Neural progenitor cell (in vitro differentiated cells): ENCODE measurements around the gene OAS2. TPM values are rescaled to one million over a fixed set of nuclear protein-coding genes. Genes with fewer than 3 reads are reported as not detected.

ENCODE experiments used
- DNase-seq: peaks from one replicate; pipeline ENCODE4 v3.0.0-alpha.2; 2016; ENCODE audit warnings: low spot score
- H2AFZ ChIP-seq: fragments of 200-600 bp; sonication (generic); replicated peaks from 2 replicates; pipeline ENCODE4 v1.6.1; 2016; ENCODE audit warnings: antibody characterized with exemption
- H3F3A ChIP-seq: fragments of 200-600 bp; sonication (generic); 2 replicates; pipeline ENCODE4 v1.6.1; 2016; ENCODE audit warnings: antibody characterized with exemption, low read depth
- H3K27ac ChIP-seq: fragments of 200-600 bp; sonication (generic); 2 replicates; pipeline ENCODE4 v1.5.1; 2016; ENCODE audit warnings: mild to moderate bottlenecking
- H3K27me3 ChIP-seq: fragments of 200-600 bp; sonication (generic); 2 replicates; pipeline ENCODE4 v1.6.1; 2016; ENCODE audit warnings: mild to moderate bottlenecking, moderate library complexity
- H3K36me3 ChIP-seq: fragments of 200-600 bp; sonication (generic); 2 replicates; pipeline ENCODE4 v1.5.1; 2016
- H3K4me1 ChIP-seq: fragments of 200-600 bp; sonication (generic); 2 replicates; pipeline ENCODE4 v1.6.1; 2016; ENCODE audit warnings: mixed run types
- H3K4me2 ChIP-seq: fragments of 200-600 bp; sonication (generic); 2 replicates; pipeline ENCODE4 v1.6.1; 2016
- H3K4me3 ChIP-seq: fragments of 200-600 bp; sonication (generic); 2 replicates; pipeline ENCODE4 v1.5.1; 2016
- H3K79me2 ChIP-seq: fragments of 200-600 bp; sonication (generic); 2 replicates; pipeline ENCODE4 v1.6.1; 2016; ENCODE audit warnings: low read depth
- H3K9ac ChIP-seq: fragments of 200-600 bp; sonication (generic); 2 replicates; pipeline ENCODE4 v1.6.1; 2016
- H3K9me3 ChIP-seq: fragments of 200-600 bp; sonication (generic); 2 replicates; pipeline ENCODE4 v1.5.1; 2016; ENCODE audit warnings: low read depth
- H4K20me1 ChIP-seq: fragments of 200-600 bp; sonication (generic); 2 replicates; pipeline ENCODE4 v1.6.1; 2016; ENCODE audit warnings: low read depth
- H3K27ac Mint-ChIP-seq: 3 replicates; pipeline ENCODE4 v1.8.0; 2021; ENCODE audit warnings: mixed read lengths
- H3K27me3 Mint-ChIP-seq: 2 replicates; pipeline ENCODE4 v1.8.0; 2022; ENCODE audit warnings: low read depth, mild to moderate bottlenecking, inconsistent platforms, moderate library complexity, mixed read lengths; ENCODE audit not compliant: insufficient read depth
- H3K36me3 Mint-ChIP-seq: 3 replicates; pipeline ENCODE4 v1.8.0; 2021; ENCODE audit warnings: mixed read lengths
- H3K4me1 Mint-ChIP-seq: 3 replicates; pipeline ENCODE4 v1.8.0; 2021; ENCODE audit warnings: mixed read lengths
- H3K4me3 Mint-ChIP-seq: 3 replicates; pipeline ENCODE4 v1.8.0; 2021; ENCODE audit warnings: mild to moderate bottlenecking, moderate library complexity, mixed read lengths
- H3K9me3 Mint-ChIP-seq: 3 replicates; pipeline ENCODE4 v1.8.0; 2020; ENCODE audit warnings: mixed read lengths
- CTCF ChIP-seq: fragments of 200-600 bp; sonication (generic); IDR thresholded peaks from 2 replicates; pipeline ENCODE4 v1.5.1; 2017; ENCODE audit warnings: antibody characterized with exemption, mild to moderate bottlenecking
- EZH2 ChIP-seq: fragments of 200-600 bp; sonication (generic); IDR thresholded peaks from 2 replicates; pipeline ENCODE4 v1.6.1; 2017; ENCODE audit warnings: antibody characterized with exemption, mild to moderate bottlenecking, moderate library complexity
- EZH2phosphoT487 ChIP-seq: fragments of 200-600 bp; sonication (generic); IDR thresholded peaks from 2 replicates; pipeline ENCODE4 v1.6.1; 2017; ENCODE audit warnings: antibody characterized with exemption
- total RNA-seq: library from RNA; depleted of rRNA; stranded (reverse); fragments of >200 nt; gene quantifications from 2 replicates; pipeline ENCODE4 v1.2.3, GENCODE V29; 2015; ENCODE audit warnings: low replicate concordance

Gene OAS2
- total RNA-seq, 1 donor from 2014 or later, result not detected

GRCh38 chr12:112971248-112971647 is 7.1 kb upstream of the OAS2 start:
- H3K9me3 ChIP-seq, result no peaks in the 10 kb centered on the region
- H3K4me2 ChIP-seq, result no peak overlapping the region
- H3K36me3 Mint-ChIP-seq, result no peaks in the 10 kb centered on the region
- H2AFZ ChIP-seq, result no peak overlapping the region
- no peaks in the 10 kb centered on the region for H3K36me3 ChIP-seq
- H3K27me3 ChIP-seq, result no peaks in the 10 kb centered on the region
- H3K79me2 ChIP-seq, result no peaks in the 10 kb centered on the region
- DNase-seq, result no peak
- H3K27me3 Mint-ChIP-seq, result no peaks in the 10 kb centered on the region
- no peaks in the 10 kb centered on the region for H3K9me3 Mint-ChIP-seq
- no peak overlapping the region for H3K27ac ChIP-seq
- H3K4me1 ChIP-seq, result no peaks in the 10 kb centered on the region
- no peak overlapping the region for H3K4me3 ChIP-seq
- no peaks in the 10 kb centered on the region for H3K4me1 Mint-ChIP-seq
- H3K9ac ChIP-seq, result no peak overlapping the region
- TF ChIP-seq CTCF (no peak), EZH2phosphoT487 (no peak), EZH2 (no peak)
- H3K27ac Mint-ChIP-seq, result no peak overlapping the region
- no peak overlapping the region for H3K4me3 Mint-ChIP-seq
- H4K20me1 ChIP-seq, result no peaks in the 10 kb centered on the region
- H3F3A ChIP-seq, result no peaks in the 10 kb centered on the region

- DNase-seq, result no peak
- Mint-ChIP-seq H3K9me3 (no peaks in the 10 kb centered on the region), H3K36me3 (no peaks in the 10 kb centered on the region), H3K4me3 (no peak overlapping the region), H3K27ac (no peak overlapping the region), H3K27me3 (no peaks in the 10 kb centered on the region), H3K4me1 (no peaks in the 10 kb centered on the region)
- peaks cover 3% of the 10 kb centered on the region for H3K4me1 ChIP-seq
- H3K4me2 ChIP-seq, result no peak overlapping the region
- H3K27me3 ChIP-seq, result no peaks in the 10 kb centered on the region
- H3K36me3 ChIP-seq, result no peaks in the 10 kb centered on the region
- H3K9ac ChIP-seq, result no peak overlapping the region
- no peak overlapping the region for H2AFZ ChIP-seq
- H4K20me1 ChIP-seq, result no peaks in the 10 kb centered on the region
- H3K79me2 ChIP-seq, result no peaks in the 10 kb centered on the region
- peaks cover 1% of the 10 kb centered on the region for H3F3A ChIP-seq
- no peaks in the 10 kb centered on the region for H3K9me3 ChIP-seq
- no peak for TF ChIP-seq CTCF
- TF ChIP-seq EZH2, result no peak
- no peak overlapping the region for H3K27ac ChIP-seq
- H3K4me3 ChIP-seq, result no peak overlapping the region
Measured at GRCh38 chr12:112973011-112973735, 5.1 kb upstream of the OAS2 start.

- H3K9ac ChIP-seq, result no peak overlapping the region
- no peak for TF ChIP-seq EZH2phosphoT487
- no peak for TF ChIP-seq EZH2
- no peaks in the 10 kb centered on the region for H3K27me3 ChIP-seq
- Mint-ChIP-seq H3K4me1 (no peaks in the 10 kb centered on the region), H3K27ac (no peak overlapping the region), H3K9me3 (no peaks in the 10 kb centered on the region), H3K4me3 (no peak overlapping the region), H3K27me3 (no peaks in the 10 kb centered on the region), H3K36me3 (no peaks in the 10 kb centered on the region)
- H3F3A ChIP-seq, result peaks cover 5% of the 10 kb centered on the region
- H4K20me1 ChIP-seq, result no peaks in the 10 kb centered on the region
- H3K4me3 ChIP-seq, result no peak overlapping the region
- H3K4me1 ChIP-seq, result peaks cover 7% of the 10 kb centered on the region
- DNase-seq, result no peak
- H3K4me2 ChIP-seq, result no peak overlapping the region
- H2AFZ ChIP-seq, result no peak overlapping the region
- no peaks in the 10 kb centered on the region for H3K36me3 ChIP-seq
- H3K9me3 ChIP-seq, result no peaks in the 10 kb centered on the region
- H3K27ac ChIP-seq, result no peak overlapping the region
- H3K79me2 ChIP-seq, result no peaks in the 10 kb centered on the region
Measured at GRCh38 chr12:112973818-112974231, 4.5 kb upstream of the OAS2 start.

GRCh38 chr12:112974904-112975303 is 3.4 kb upstream of the OAS2 start:
- Mint-ChIP-seq H3K27me3 (no peaks in the 10 kb centered on the region), H3K36me3 (no peaks in the 10 kb centered on the region), H3K4me3 (no peak overlapping the region), H3K4me1 (no peaks in the 10 kb centered on the region), H3K27ac (no peak overlapping the region), H3K9me3 (no peaks in the 10 kb centered on the region)
- peaks cover 7% of the 10 kb centered on the region for H3K4me1 ChIP-seq
- no peak overlapping the region for H3K4me2 ChIP-seq
- no peak overlapping the region for H3K27ac ChIP-seq
- peaks cover 5% of the 10 kb centered on the region for H3F3A ChIP-seq
- no peaks in the 10 kb centered on the region for H3K79me2 ChIP-seq
- no peak overlapping the region for H3K4me3 ChIP-seq
- H3K27me3 ChIP-seq, result no peaks in the 10 kb centered on the region
- H3K9ac ChIP-seq, result no peak overlapping the region
- H3K36me3 ChIP-seq, result no peaks in the 10 kb centered on the region
- H3K9me3 ChIP-seq, result no peaks in the 10 kb centered on the region
- TF ChIP-seq CTCF, result no peak
- no peak for TF ChIP-seq EZH2
- no peak for TF ChIP-seq EZH2phosphoT487
- no peak overlapping the region for H2AFZ ChIP-seq
- H4K20me1 ChIP-seq, result no peaks in the 10 kb centered on the region
- no peak for DNase-seq
